Measurements from ENCODE around the gene ZNHIT6.

The ZNHIT6 gene

GRCh38 chr1:85697895-85698294 is 10.3 kb downstream of the ZNHIT6 start:
- Histone ChIP-seq H3K27ac (replicated peaks; ENCODE audit: low read length) (no peak overlapping the region), H3K14ac (ENCODE audit: low read length) (no peak overlapping the region)

GRCh38 chr1:85692730-85693314 is 15.4 kb downstream of the ZNHIT6 start:
- no peak overlapping the region for H4K8ac ChIP-seq (ENCODE audit: low read depth, low read length)
- no peak overlapping the region for H2AFZ ChIP-seq (ENCODE audit: low read length)
- no peak overlapping the region for H2BK12ac ChIP-seq (ENCODE audit: low read length)
- no CpG with 5 or more reads among the region's 1 CpG for WGBS, 2 donors (ENCODE audit: extremely low coverage in 2 of 2, insufficient read length in 2 of 2, insufficient replicate concordance in 1 of 2)
- H3K9ac ChIP-seq (ENCODE audit: low read depth, low read length, poor library complexity), result no peak overlapping the region
- H3K18ac ChIP-seq (ENCODE audit: low read length), result no peak overlapping the region
- H3K79me1 ChIP-seq (ENCODE audit: low read depth, low read length), result no peaks in the 10 kb centered on the region
- no peak overlapping the region for H2BK15ac ChIP-seq (ENCODE audit: low read length)
- H4K91ac ChIP-seq (ENCODE audit: low read depth, low read length, poor library complexity), result no peak overlapping the region
- no peak for DNase-seq (ENCODE audit: low spot score)
- no peaks in the 10 kb centered on the region for H3K9me3 ChIP-seq (replicated peaks in 1 of 2; ENCODE audit: control insufficient read depth in 2 of 2, insufficient read depth in 1 of 2, low read depth in 1 of 2, low read length in 2 of 2)
- H2BK120ac ChIP-seq (ENCODE audit: low read depth, low read length), result no peak overlapping the region
- no peak overlapping the region for H2AK5ac ChIP-seq (ENCODE audit: low read depth, low read length)
- no peak overlapping the region for H3K4me2 ChIP-seq (ENCODE audit: insufficient read depth, low read length, poor library complexity, severe bottlenecking)
- no peak overlapping the region for H3K4ac ChIP-seq (ENCODE audit: low read length)
- H2BK5ac ChIP-seq (ENCODE audit: low read length), result no peak overlapping the region
- H3K14ac ChIP-seq (ENCODE audit: low read length), result no peak overlapping the region
- peaks cover 5 to 54% of the 10 kb centered on the region in 2 donors for H3K36me3 ChIP-seq (replicated peaks in 1 of 2; ENCODE audit: control insufficient read depth in 2 of 2, insufficient read depth in 2 of 2, low read length in 2 of 2)
- no peaks in the 10 kb centered on the region for H3K27me3 ChIP-seq (ENCODE audit: control insufficient read depth in 3 of 3, insufficient read depth in 3 of 3, low read depth in 1 of 3, low read length in 3 of 3)
- H3K4me1 ChIP-seq (ENCODE audit: control insufficient read depth in 2 of 2, insufficient read depth in 1 of 2, low read depth in 1 of 2, low read length in 2 of 2), result no peaks in the 10 kb centered on the region
- no peak overlapping the region for H3K23ac ChIP-seq (ENCODE audit: low read depth, low read length, poor library complexity)
- no peak overlapping the region for H3K27ac ChIP-seq (replicated peaks; ENCODE audit: low read length)
- no peak overlapping the region for H3K4me3 ChIP-seq (ENCODE audit: low read length in 2 of 2)

More at GRCh38 chr1:85697895-85698294, 10.3 kb downstream of the ZNHIT6 start:
- H3K23ac ChIP-seq (ENCODE audit: low read depth, low read length, poor library complexity), result no peak overlapping the region
- no peak overlapping the region for H3K18ac ChIP-seq (ENCODE audit: low read length)
- H3K27me3 ChIP-seq (ENCODE audit: control insufficient read depth in 3 of 3, insufficient read depth in 3 of 3, low read depth in 1 of 3, low read length in 3 of 3), result no peaks in the 10 kb centered on the region
- no peak overlapping the region for H2BK15ac ChIP-seq (ENCODE audit: low read length)
- H3K9me3 ChIP-seq (replicated peaks in 1 of 2; ENCODE audit: control insufficient read depth in 2 of 2, insufficient read depth in 1 of 2, low read depth in 1 of 2, low read length in 2 of 2), result no peaks in the 10 kb centered on the region
- H3K36me3 ChIP-seq (replicated peaks in 1 of 2; ENCODE audit: control insufficient read depth in 2 of 2, insufficient read depth in 2 of 2, low read length in 2 of 2), result peaks cover 2 to 64% of the 10 kb centered on the region in 2 donors
- no peak overlapping the region for H2AK5ac ChIP-seq (ENCODE audit: low read depth, low read length)
- H3K4ac ChIP-seq (ENCODE audit: low read length), result no peak overlapping the region
- H3K4me3 ChIP-seq (ENCODE audit: low read length in 2 of 2), result no peak overlapping the region
- no peak overlapping the region for H2BK12ac ChIP-seq (ENCODE audit: low read length)
- DNase-seq (ENCODE audit: low spot score), result no peak
- no peaks in the 10 kb centered on the region for H3K4me1 ChIP-seq (ENCODE audit: control insufficient read depth in 2 of 2, insufficient read depth in 1 of 2, low read depth in 1 of 2, low read length in 2 of 2)
- no peaks in the 10 kb centered on the region for H3K79me1 ChIP-seq (ENCODE audit: low read depth, low read length)
- H4K8ac ChIP-seq (ENCODE audit: low read depth, low read length), result no peak overlapping the region
- H2AFZ ChIP-seq (ENCODE audit: low read length), result no peak overlapping the region
- no peak overlapping the region for H4K91ac ChIP-seq (ENCODE audit: low read depth, low read length, poor library complexity)
- H2BK120ac ChIP-seq (ENCODE audit: low read depth, low read length), result no peak overlapping the region
- H3K9ac ChIP-seq (ENCODE audit: low read depth, low read length, poor library complexity), result no peak overlapping the region
- no peak overlapping the region for H3K4me2 ChIP-seq (ENCODE audit: insufficient read depth, low read length, poor library complexity, severe bottlenecking)
- H2BK5ac ChIP-seq (ENCODE audit: low read length), result no peak overlapping the region

GRCh38 chr1:85689775-85690404 is 18.3 kb downstream of the ZNHIT6 start:
- Histone ChIP-seq H3K18ac (ENCODE audit: low read length) (no peak overlapping the region), H2BK120ac (ENCODE audit: low read depth, low read length) (no peak overlapping the region), H3K4ac (ENCODE audit: low read length) (no peak overlapping the region), H3K14ac (ENCODE audit: low read length) (no peak overlapping the region), H3K79me1 (ENCODE audit: low read depth, low read length) (no peaks in the 10 kb centered on the region), H3K27ac (replicated peaks; ENCODE audit: low read length) (no peak overlapping the region), H3K9me3 (replicated peaks in 1 of 2; ENCODE audit: control insufficient read depth in 2 of 2, insufficient read depth in 1 of 2, low read depth in 1 of 2, low read length in 2 of 2) (peaks cover 0 to 3% of the 10 kb centered on the region in 2 donors), H3K23ac (ENCODE audit: low read depth, low read length, poor library complexity) (no peak overlapping the region), H4K91ac (ENCODE audit: low read depth, low read length, poor library complexity) (no peak overlapping the region), H2BK15ac (ENCODE audit: low read length) (no peak overlapping the region), H2BK12ac (ENCODE audit: low read length) (no peak overlapping the region), H3K4me3 (ENCODE audit: low read length in 2 of 2) (no peak overlapping the region), H2BK5ac (ENCODE audit: low read length) (no peak overlapping the region), H3K4me2 (ENCODE audit: insufficient read depth, low read length, poor library complexity, severe bottlenecking) (no peak overlapping the region), H3K9ac (ENCODE audit: low read depth, low read length, poor library complexity) (no peak overlapping the region), H3K27me3 (ENCODE audit: control insufficient read depth in 3 of 3, insufficient read depth in 3 of 3, low read depth in 1 of 3, low read length in 3 of 3) (no peaks in the 10 kb centered on the region), H2AFZ (ENCODE audit: low read length) (no peak overlapping the region), H4K8ac (ENCODE audit: low read depth, low read length) (no peak overlapping the region), H2AK5ac (ENCODE audit: low read depth, low read length) (no peak overlapping the region), H3K4me1 (ENCODE audit: control insufficient read depth in 2 of 2, insufficient read depth in 1 of 2, low read depth in 1 of 2, low read length in 2 of 2) (no peaks in the 10 kb centered on the region), H3K36me3 (replicated peaks in 1 of 2; ENCODE audit: control insufficient read depth in 2 of 2, insufficient read depth in 2 of 2, low read length in 2 of 2) (peaks cover 5 to 54% of the 10 kb centered on the region in 2 donors)
- WGBS, 2 donors (ENCODE audit: extremely low coverage in 2 of 2, insufficient read length in 2 of 2, insufficient replicate concordance in 1 of 2), result no CpG with 5 or more reads among the region's 4 CpGs
- DNase-seq (ENCODE audit: low spot score), result no peak

- Histone ChIP-seq H3K18ac (ENCODE audit: low read length) (no peak overlapping the region), H3K4me3 (ENCODE audit: low read length in 2 of 2) (no peak overlapping the region), H3K79me1 (ENCODE audit: low read depth, low read length) (peaks cover 3% of the 10 kb centered on the region), H4K8ac (ENCODE audit: low read depth, low read length) (no peak overlapping the region), H2BK15ac (ENCODE audit: low read length) (no peak overlapping the region), H3K23ac (ENCODE audit: low read depth, low read length, poor library complexity) (no peak overlapping the region), H3K9me3 (replicated peaks in 1 of 2; ENCODE audit: control insufficient read depth in 2 of 2, insufficient read depth in 1 of 2, low read depth in 1 of 2, low read length in 2 of 2) (peaks cover 0 to 9% of the 10 kb centered on the region in 2 donors), H2BK120ac (ENCODE audit: low read depth, low read length) (no peak overlapping the region), H3K4me1 (ENCODE audit: control insufficient read depth in 2 of 2, insufficient read depth in 1 of 2, low read depth in 1 of 2, low read length in 2 of 2) (peaks cover 0 to 10% of the 10 kb centered on the region in 2 donors), H3K36me3 (replicated peaks in 1 of 2; ENCODE audit: control insufficient read depth in 2 of 2, insufficient read depth in 2 of 2, low read length in 2 of 2) (peaks cover 3 to 48% of the 10 kb centered on the region in 2 donors), H3K14ac (ENCODE audit: low read length) (no peak overlapping the region), H3K27ac (replicated peaks; ENCODE audit: low read length) (no peak overlapping the region), H3K9ac (ENCODE audit: low read depth, low read length, poor library complexity) (no peak overlapping the region), H2BK5ac (ENCODE audit: low read length) (no peak overlapping the region), H2AFZ (ENCODE audit: low read length) (no peak overlapping the region), H3K4me2 (ENCODE audit: insufficient read depth, low read length, poor library complexity, severe bottlenecking) (no peak overlapping the region), H3K27me3 (ENCODE audit: control insufficient read depth in 3 of 3, insufficient read depth in 3 of 3, low read depth in 1 of 3, low read length in 3 of 3) (no peaks in the 10 kb centered on the region), H4K91ac (ENCODE audit: low read depth, low read length, poor library complexity) (no peak overlapping the region), H2AK5ac (ENCODE audit: low read depth, low read length) (no peak overlapping the region), H2BK12ac (ENCODE audit: low read length) (no peak overlapping the region), H3K4ac (ENCODE audit: low read length) (no peak overlapping the region)
- WGBS, 2 donors (ENCODE audit: extremely low coverage in 2 of 2, insufficient read length in 2 of 2, insufficient replicate concordance in 1 of 2), result no CpG with 5 or more reads among the region's 9 CpGs
- no peak for DNase-seq (ENCODE audit: low spot score)
These were observed 24.8 kb downstream of the ZNHIT6 start for GRCh38 chr1:85683292-85684025.
